GM20000 (cell line): ENCODE data around the gene LARGE1.
A peak's percentile ranks its signal among the peaks of the same experiment; 100 is the strongest.

Source experiments
- DNase-seq: peaks from one replicate; pipeline ENCODE4 v3.0.0; 2012; ENCODE audit warnings: low spot score
- CTCF ChIP-seq: IDR thresholded peaks from 2 replicates; pipeline ENCODE4 v1.5.1; 2012; ENCODE audit warnings: mild to moderate bottlenecking, control low read depth; ENCODE audit errors: extremely low read depth, missing control alignments

Gene LARGE1

DNA sequence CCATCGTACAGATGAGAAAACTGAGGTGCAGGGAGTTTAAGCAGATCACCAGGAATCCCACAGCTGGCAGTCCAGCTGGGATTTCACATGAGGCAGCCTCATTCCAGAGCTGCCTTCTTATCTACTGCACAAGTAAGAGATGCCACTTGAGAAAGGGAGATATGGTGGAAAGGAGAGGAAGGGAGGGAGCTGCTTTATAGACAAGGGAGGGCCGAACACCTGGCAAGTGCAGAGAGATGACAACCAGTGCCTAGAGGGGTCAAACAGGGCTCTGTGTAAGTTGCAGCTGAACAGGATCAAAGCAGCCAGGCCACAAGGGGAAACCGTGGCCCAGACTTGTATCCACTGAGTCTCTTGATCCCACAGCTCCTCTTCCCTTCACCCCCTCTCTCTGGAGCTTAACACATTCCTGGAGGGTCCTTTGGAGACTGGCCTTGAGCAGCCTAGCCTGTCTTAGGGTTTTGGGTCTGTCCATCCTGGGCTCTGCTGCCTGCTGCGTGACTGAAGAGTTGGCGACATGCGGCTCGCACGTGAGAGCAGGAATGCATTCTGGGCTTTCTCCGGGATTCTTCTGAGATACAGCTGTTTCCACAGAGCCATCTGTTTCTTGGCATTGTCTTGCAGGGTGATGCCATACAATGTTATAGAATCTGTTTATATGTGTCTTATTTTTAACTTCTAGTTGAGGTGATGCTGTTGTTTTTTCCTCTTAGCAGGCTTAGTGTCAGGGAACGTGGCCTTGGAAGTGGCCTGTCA is 593.6 kb downstream of the LARGE1 start:
- TF ChIP-seq CTCF = no peak
- DNase-seq = no peak

GRCh38 chr22:33325232-33326004 is 594.9 kb downstream of the LARGE1 start:
- TF ChIP-seq CTCF = no peak
- DNase-seq = peak; percentile 64

DNA sequence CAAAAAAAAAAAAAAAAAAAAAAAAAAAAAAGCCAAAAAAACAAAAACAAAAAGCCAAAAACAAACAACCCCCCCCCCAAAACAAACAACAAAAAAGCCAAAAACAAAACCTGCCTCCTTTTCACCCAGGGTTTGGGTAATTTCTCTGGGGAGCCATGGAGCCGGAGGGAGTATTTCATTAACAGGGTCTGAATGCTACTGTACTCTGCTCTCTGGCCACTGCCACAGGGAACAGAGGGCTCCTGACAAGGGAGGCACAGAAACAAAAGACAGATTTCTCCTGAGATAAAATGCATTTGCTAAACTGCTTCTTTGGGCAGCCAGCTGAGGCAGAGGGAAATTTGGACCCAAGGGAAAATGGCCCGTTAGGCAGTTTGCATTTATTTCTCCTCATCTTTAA is 596.0 kb downstream of the LARGE1 start:
- TF ChIP-seq CTCF = no peak
- no peak for DNase-seq

- DNase-seq = no peak
- TF ChIP-seq CTCF = no peak
Observed at GRCh38 chr22:33321466-33321865, 598.8 kb downstream of the LARGE1 start.

- no peak for DNase-seq
- no peak for TF ChIP-seq CTCF
Observed at GRCh38 chr22:33315954-33316353, 604.3 kb downstream of the LARGE1 start.

GRCh38 chr22:33315117-33315516 is 605.2 kb downstream of the LARGE1 start:
- TF ChIP-seq CTCF = no peak
- no peak for DNase-seq

DNA sequence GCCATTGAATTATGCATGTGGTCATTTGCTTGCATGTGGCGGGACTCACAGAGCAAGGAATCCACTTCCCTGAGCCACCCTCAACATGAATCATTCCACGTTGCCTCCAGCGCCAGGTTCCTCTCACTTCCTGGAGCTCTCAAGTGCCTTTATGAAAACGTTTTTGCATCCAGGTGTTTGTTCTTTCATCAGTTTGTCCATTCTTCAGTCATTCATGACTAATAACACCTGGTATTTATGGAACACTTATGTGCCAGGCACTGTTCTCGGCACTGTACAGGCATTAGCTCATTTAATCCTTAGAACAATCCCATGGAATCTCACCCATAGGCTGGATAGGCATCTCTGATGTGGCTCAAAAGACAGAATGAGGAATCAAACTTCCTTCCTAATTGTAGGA is 606.0 kb downstream of the LARGE1 start:
- TF ChIP-seq CTCF = no peak
- no peak for DNase-seq
